SU-DHL-6 (cell line): ENCODE data around the gene RPS27A.

ENCODE experiments used
- CTCF ChIP-seq: fragments of 200-600 bp; sonication (generic); IDR thresholded peaks from one replicate; pipeline ENCODE4 v1.5.1; 2017; ENCODE audit warnings: antibody characterized with exemption, mild to moderate bottlenecking, low read length, moderate library complexity; ENCODE audit not compliant: insufficient read depth, poor library complexity, severe bottlenecking
- EZH2phosphoT487 ChIP-seq: fragments of 200-600 bp; sonication (generic), shearing (Covaris generic); conservative IDR thresholded peaks from 2 replicates; pipeline ENCODE4 v1.6.1; 2018; ENCODE audit warnings: mild to moderate bottlenecking, antibody characterized with exemption, low read length, moderate library complexity, mixed read lengths

- TF ChIP-seq CTCF (no peak), EZH2phosphoT487 (no peak)
These were observed 49.8 kb downstream of the RPS27A start for GRCh38 chr2:55282110-55282917.
